Cardiac muscle cell (in vitro differentiated cells and primary cell): ENCODE results near the gene ARID5B. TPM values are rescaled to one million over a fixed set of nuclear protein-coding genes. Genes with fewer than 3 reads are reported as not detected.

Experiments
- DNase-seq, 2 donors: peaks; one replicate each; pipeline versions ENCODE4 v3.0.0 to v3.0.0-alpha.2; 2010 to 2017; ENCODE audit warnings: low read depth in 1 of 2, low spot score in 1 of 2
- H3K27ac ChIP-seq: fragments of 200-600 bp; sonication (generic); 2 replicates; pipeline ENCODE4 v1.5.1; 2016
- H3K27me3 ChIP-seq: fragments of 200-600 bp; sonication (generic); 2 replicates; pipeline ENCODE4 v1.6.0; 2016; ENCODE audit warnings: control low read depth
- H3K36me3 ChIP-seq: fragments of 200-600 bp; sonication (generic); 2 replicates; pipeline ENCODE4 v1.5.1; 2016; ENCODE audit warnings: control low read depth
- H3K4me1 ChIP-seq: fragments of 200-600 bp; sonication (generic); 2 replicates; pipeline ENCODE4 v1.8.1; 2017; ENCODE audit warnings: low read depth, mild to moderate bottlenecking, mixed run types
- H3K4me3 ChIP-seq: fragments of 200-600 bp; sonication (generic); 2 replicates; pipeline ENCODE4 v1.5.1; 2016; ENCODE audit warnings: mild to moderate bottlenecking
- H3K9me3 ChIP-seq: fragments of 200-600 bp; sonication (generic); 2 replicates; pipeline ENCODE4 v1.5.1; 2017; ENCODE audit warnings: low read depth, mild to moderate bottlenecking, control low read depth
- polyA plus RNA-seq: library from polyadenylated mRNA; unstranded; fragments of >200 nt; fragmentation: Nextera tagmentation; extraction: Ambion mirVana; gene quantifications from 2 replicates; pipeline ENCODE4 v1.2.1, GENCODE V29; 2016
- total RNA-seq: library from RNA; depleted of rRNA; stranded (reverse); fragments of >200 nt; gene quantifications from 2 replicates; pipeline ENCODE4 v1.2.3, GENCODE V29; 2016
- TF ChIP-seq, protein P1 (sequence below): IDR thresholded peaks from 2 replicates; pipeline ENCODE4 v1.5.1; 2012; ENCODE audit warnings: low read depth, mild to moderate bottlenecking, low read length

The ARID5B gene
- total and polyA plus RNA-seq, 2 experiments from 2014 or later: 4.9 to 7.8 TPM

DNA sequence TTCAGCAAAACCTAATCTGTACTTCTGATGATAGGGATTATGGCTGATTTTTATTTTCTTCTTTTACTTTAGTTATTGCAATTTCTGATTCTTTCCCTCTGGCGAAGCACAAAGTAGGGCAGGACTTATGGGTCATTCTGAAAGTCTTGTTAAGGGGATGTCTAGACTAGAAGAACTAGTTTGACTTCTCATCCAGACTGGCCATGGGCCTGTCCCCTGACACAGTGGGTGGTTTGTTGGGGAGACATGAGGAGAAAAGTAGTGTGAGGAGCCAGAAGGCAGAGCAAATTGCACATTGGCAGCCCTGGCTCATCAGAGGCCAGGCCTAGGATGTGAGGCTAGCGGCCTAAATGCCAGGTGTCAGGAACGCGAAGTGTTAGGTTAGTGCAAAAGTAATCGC is 214.3 kb downstream of the ARID5B start:
- no peaks in the 10 kb centered on the region for H3K27me3 ChIP-seq

DNA sequence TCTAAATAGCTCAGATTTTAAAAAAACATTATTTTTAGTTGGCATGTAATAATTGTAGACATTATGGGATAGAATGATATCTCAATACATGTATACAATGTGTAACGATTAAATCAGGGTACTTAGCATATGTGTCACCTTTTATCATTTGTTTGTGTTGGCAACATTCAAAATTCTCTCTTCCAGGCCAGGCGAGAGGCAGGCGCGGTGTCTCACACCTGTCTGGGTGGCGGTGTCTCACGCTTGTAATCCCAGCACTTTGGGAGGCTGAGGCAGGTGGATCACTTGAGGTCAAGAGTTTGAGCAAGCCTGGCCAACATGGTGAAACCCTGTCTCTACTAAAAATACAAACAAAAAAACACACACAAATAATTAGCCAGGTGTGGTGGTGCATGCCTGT is 215.4 kb downstream of the ARID5B start:
- no peaks in the 10 kb centered on the region for H3K36me3 ChIP-seq
- no peak overlapping the region for H3K27ac ChIP-seq
- TF ChIP-seq, protein P1, sequence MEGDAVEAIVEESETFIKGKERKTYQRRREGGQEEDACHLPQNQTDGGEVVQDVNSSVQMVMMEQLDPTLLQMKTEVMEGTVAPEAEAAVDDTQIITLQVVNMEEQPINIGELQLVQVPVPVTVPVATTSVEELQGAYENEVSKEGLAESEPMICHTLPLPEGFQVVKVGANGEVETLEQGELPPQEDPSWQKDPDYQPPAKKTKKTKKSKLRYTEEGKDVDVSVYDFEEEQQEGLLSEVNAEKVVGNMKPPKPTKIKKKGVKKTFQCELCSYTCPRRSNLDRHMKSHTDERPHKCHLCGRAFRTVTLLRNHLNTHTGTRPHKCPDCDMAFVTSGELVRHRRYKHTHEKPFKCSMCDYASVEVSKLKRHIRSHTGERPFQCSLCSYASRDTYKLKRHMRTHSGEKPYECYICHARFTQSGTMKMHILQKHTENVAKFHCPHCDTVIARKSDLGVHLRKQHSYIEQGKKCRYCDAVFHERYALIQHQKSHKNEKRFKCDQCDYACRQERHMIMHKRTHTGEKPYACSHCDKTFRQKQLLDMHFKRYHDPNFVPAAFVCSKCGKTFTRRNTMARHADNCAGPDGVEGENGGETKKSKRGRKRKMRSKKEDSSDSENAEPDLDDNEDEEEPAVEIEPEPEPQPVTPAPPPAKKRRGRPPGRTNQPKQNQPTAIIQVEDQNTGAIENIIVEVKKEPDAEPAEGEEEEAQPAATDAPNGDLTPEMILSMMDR: no peak
- DNase-seq: no peak
- H3K27me3 ChIP-seq: no peaks in the 10 kb centered on the region
- H3K9me3 ChIP-seq: no peaks in the 10 kb centered on the region
- H3K4me3 ChIP-seq: no peak overlapping the region
- no peaks in the 10 kb centered on the region for H3K4me1 ChIP-seq

More for the DNA sequence above, 214.3 kb downstream of the ARID5B start:
- no peak overlapping the region for H3K4me3 ChIP-seq
- no peaks in the 10 kb centered on the region for H3K4me1 ChIP-seq
- H3K27ac ChIP-seq: no peak overlapping the region
- H3K36me3 ChIP-seq: no peaks in the 10 kb centered on the region
- TF ChIP-seq, protein P1: no peak
- DNase-seq: no peak
- H3K9me3 ChIP-seq: no peaks in the 10 kb centered on the region

DNA sequence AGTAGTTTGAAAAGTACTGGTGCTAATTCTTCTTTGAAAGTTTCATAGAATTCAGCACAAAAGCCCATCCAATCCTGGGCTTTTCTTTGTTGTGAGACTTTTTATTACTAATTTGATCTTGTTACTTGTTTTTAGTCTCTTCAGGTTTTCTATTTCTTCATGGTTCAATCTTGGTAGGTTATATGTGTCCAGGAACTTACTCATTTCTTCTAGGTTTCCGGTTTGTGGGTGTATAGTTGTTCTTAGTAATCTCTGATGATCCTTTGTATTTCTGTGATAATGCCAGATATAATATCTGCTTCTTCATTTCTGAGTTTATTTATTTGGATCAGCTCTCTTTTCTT is 219.7 kb downstream of the ARID5B start:
- no peak for DNase-seq
- Histone ChIP-seq H3K27me3 (no peaks in the 10 kb centered on the region), H3K9me3 (no peaks in the 10 kb centered on the region), H3K36me3 (no peaks in the 10 kb centered on the region), H3K4me3 (no peak overlapping the region), H3K27ac (no peak overlapping the region), H3K4me1 (no peaks in the 10 kb centered on the region)
- TF ChIP-seq, protein P1: no peak

DNA sequence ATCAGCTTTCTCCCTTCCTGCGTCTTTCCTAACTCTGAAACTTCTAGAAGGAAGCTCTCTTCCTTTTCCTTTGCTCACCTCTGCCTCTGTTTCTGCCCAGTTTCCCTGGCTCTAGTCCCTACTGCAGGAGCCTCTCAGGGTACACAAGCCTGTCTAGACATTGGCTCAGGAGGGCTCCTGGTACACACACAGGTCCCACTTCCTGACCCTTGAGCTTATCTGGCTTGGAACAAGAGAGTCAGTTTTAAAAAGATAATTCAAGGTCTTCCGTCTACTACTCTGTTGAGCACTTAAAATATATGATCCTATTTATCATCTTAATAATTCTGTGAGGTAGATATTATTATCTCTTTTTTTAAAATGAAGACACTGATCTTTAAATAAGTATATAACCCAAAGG is 226.5 kb downstream of the ARID5B start:
- no peak for DNase-seq
- Histone ChIP-seq H3K9me3 (no peaks in the 10 kb centered on the region), H3K27ac (no peak overlapping the region), H3K27me3 (no peaks in the 10 kb centered on the region), H3K4me1 (no peaks in the 10 kb centered on the region), H3K4me3 (no peak overlapping the region), H3K36me3 (no peaks in the 10 kb centered on the region)
- TF ChIP-seq, protein P1: no peak

DNA sequence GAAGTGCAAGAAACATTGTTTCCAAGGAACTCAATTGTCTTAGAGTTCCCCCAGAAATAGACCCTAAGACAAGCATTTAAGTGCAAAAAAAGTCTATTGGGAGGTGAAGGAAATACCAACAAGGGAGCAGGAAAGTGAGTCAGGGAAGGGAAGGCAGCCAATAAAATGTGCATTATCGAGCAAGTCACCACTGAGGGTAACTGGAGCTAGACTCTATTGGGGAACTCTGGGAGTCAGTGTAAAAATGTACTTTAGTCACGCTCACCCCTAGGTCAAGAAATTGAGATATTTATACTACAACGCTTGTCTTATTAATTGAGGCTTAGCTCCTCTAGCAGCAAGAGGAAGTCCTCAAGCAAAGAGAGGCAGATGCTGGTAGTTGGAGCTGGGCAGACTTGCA is 229.4 kb downstream of the ARID5B start:
- no peaks in the 10 kb centered on the region for H3K36me3 ChIP-seq
- no peak overlapping the region for H3K27ac ChIP-seq
- peak in 1 of 2 donors; percentile 91 for DNase-seq
- H3K4me3 ChIP-seq: no peak overlapping the region
- no peaks in the 10 kb centered on the region for H3K9me3 ChIP-seq
- H3K4me1 ChIP-seq: no peaks in the 10 kb centered on the region
- no peaks in the 10 kb centered on the region for H3K27me3 ChIP-seq
- TF ChIP-seq, protein P1: no peak

DNA sequence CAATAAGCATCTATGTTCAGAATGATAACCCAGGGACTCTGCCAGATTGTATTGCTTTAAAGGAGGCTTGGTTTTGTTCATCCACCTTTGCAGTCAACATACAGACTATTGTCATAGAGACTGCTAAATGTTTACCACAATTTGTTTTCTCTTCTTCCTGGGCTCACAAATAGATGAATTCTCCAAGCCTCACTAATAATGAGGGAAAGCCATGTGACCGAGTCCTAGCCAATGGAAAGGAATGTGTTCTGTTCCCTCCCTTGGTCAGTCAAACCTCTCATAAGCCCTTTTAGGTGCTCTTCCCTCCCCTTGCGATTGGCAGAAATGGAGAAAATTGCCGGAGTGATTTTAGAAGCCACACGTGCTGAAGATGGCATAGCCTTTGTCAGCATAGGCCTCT is 230.2 kb downstream of the ARID5B start:
- H3K27me3 ChIP-seq: no peaks in the 10 kb centered on the region

More for the DNA sequence above, 230.2 kb downstream of the ARID5B start:
- TF ChIP-seq, protein P1: no peak
- Histone ChIP-seq H3K4me1 (no peaks in the 10 kb centered on the region), H3K9me3 (no peaks in the 10 kb centered on the region), H3K27ac (no peak overlapping the region), H3K4me3 (no peak overlapping the region), H3K36me3 (no peaks in the 10 kb centered on the region)
- no peak for DNase-seq
